ENCODE data around the gene DDN. TPM values are rescaled to one million over a fixed set of nuclear protein-coding genes. Genes with fewer than 3 reads are reported as not detected.

DDN gene
- total and polyA plus RNA-seq, 2 donors (not counting 3 experiments of a cell fraction or from before 2014, with no cell fraction given): 0.07 to 0.22 TPM

DNA sequence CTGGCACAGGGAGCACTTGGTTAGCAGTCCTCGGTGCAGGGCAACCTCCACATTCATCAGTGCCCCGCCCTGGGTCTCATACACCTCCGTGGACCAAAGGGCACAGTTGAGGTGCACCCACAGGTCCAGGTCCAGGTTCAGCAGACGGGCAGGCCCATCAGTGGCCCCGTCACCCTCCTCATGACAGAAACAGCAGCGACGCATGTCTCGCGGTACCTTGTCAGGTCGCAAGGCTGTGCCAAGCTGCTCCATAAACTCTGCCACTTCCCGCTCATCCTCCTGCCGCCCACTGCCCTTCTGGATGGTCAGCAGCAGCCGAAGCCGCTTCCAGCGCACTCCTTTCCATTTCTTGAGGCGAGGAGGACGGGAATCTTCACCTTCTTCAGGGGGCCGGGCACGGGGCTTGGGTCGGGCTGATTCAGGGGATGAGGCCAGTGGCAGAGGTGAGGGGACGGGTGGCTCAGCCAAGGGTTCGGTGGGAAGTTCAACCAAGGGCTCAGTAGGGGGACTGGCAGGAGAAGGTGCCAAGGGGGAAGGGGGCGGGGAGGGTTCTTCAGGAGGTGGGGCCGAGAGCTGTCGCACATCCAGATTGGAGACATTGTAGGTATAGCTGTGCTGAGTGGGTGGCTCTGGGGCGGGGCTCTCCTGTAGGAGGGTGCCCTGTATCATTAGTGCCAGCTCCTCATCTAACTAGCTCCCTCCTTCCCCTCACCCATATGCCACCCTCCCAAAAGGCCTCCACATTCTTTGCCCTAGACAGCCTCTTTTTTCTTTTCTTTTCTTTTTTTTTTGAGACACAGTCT is 27.7 kb upstream of the DDN start:
- Histone ChIP-seq H3K9me3 (replicated peaks; ENCODE audit: control insufficient read depth, insufficient read depth, low read length) (no peaks in the 10 kb centered on the region), H3K79me2 (ENCODE audit: control insufficient read depth, insufficient read depth, low read length) (no peaks in the 10 kb centered on the region), H4K20me1 (replicated peaks; ENCODE audit: control insufficient read depth, extremely low read depth, insufficient read depth, low read length) (no peaks in the 10 kb centered on the region), H3K36me3 (ENCODE audit: control insufficient read depth in 2 of 2, extremely low read depth in 1 of 2, insufficient read depth in 2 of 2, low read length in 2 of 2) (peaks cover 35 to 69% of the 10 kb centered on the region in 2 experiments), H3K9me1 (replicated peaks; ENCODE audit: control insufficient read depth, extremely low read depth, insufficient read depth, low read length) (no peaks in the 10 kb centered on the region), H3K27me3 (ENCODE audit: control insufficient read depth in 2 of 2, insufficient read depth in 2 of 2, low read length in 2 of 2) (no peaks in the 10 kb centered on the region), H2AFZ (ENCODE audit: low read depth, low read length) (no peak overlapping the region), H3K4me3 (replicated peaks in 1 of 3; ENCODE audit: insufficient read depth in 1 of 3, low read depth in 1 of 3, low read length in 3 of 3) (no peak overlapping the region), H3K9ac (replicated peaks; ENCODE audit: extremely low read depth, insufficient read depth, low read length) (no peak overlapping the region), H3K27ac (ENCODE audit: insufficient read depth, low read depth, low read length) (no peak overlapping the region), H3K4me1 (ENCODE audit: control insufficient read depth, extremely low read depth, insufficient read depth, low read length) (no peaks in the 10 kb centered on the region), H3K4me2 (ENCODE audit: insufficient read depth, low read length) (no peak overlapping the region)
- no peak for TF ChIP-seq FOS (IDR thresholded peaks at IDR 0.05; ENCODE audit: borderline replicate concordance, insufficient read depth, low read length)
- dilution Hi-C loops (cut with MboI; ENCODE audit: extremely low pct_ligation_motif_present, low sequenced_read_pairs) (no loop called here), intact Hi-C loops (cut with micrococcal nuclease) (no loop called here)
- ChIA-PET CTCF (interaction anchor here (1.5 kb wide), 1 partner anchor 17 kb away, joined by 7 read pairs; no protein-coding TSS in a partner anchor), POLR2A (interaction anchor here (0.9 kb wide), 1 partner anchor 13 kb away, joined by 3 read pairs; no protein-coding TSS in a partner anchor)
- DNase-seq (ENCODE audit: low read depth, low spot score): no peak
- no peak for FAIRE-seq
- BruUV-seq (replicated peaks): TSS peak; percentile 8

DNA sequence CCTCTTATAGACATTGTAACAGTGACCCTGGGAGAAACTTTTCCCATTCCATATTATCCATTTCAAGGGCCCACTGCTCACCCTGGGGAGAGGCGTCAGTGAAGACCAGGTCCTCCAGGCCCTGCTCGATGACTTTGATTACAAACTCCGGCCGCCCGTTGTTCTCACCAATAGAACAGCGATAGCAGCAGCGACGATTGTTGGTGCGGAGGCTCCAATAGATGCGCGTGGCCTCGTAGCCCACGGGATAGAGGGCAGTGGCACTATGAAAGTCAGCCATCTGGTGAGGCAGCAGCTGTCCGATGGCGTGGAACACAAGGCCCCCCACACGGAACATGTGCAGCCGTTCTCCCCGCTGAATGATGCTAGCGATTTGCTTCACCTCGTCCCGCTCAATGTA is 26.9 kb upstream of the DDN start:
- no peak overlapping the region for H3K4me3 ChIP-seq (replicated peaks in 1 of 3; ENCODE audit: insufficient read depth in 1 of 3, low read depth in 1 of 3, low read length in 3 of 3)
- BruUV-seq (replicated peaks): no TSS peak
- H4K20me1 ChIP-seq (replicated peaks; ENCODE audit: control insufficient read depth, extremely low read depth, insufficient read depth, low read length): no peaks in the 10 kb centered on the region
- H3K9ac ChIP-seq (replicated peaks; ENCODE audit: extremely low read depth, insufficient read depth, low read length): no peak overlapping the region
- CTCF ChIA-PET: interaction anchor here (2.0 kb wide), 1 partner anchor 17 kb away, joined by 7 read pairs; no protein-coding TSS in a partner anchor
- TF ChIP-seq, protein P1, sequence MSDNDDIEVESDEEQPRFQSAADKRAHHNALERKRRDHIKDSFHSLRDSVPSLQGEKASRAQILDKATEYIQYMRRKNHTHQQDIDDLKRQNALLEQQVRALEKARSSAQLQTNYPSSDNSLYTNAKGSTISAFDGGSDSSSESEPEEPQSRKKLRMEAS (IDR thresholded peaks at IDR 0.05; ENCODE audit: insufficient read depth, insufficient read length): no peak
- TF ChIP-seq, protein P2, sequence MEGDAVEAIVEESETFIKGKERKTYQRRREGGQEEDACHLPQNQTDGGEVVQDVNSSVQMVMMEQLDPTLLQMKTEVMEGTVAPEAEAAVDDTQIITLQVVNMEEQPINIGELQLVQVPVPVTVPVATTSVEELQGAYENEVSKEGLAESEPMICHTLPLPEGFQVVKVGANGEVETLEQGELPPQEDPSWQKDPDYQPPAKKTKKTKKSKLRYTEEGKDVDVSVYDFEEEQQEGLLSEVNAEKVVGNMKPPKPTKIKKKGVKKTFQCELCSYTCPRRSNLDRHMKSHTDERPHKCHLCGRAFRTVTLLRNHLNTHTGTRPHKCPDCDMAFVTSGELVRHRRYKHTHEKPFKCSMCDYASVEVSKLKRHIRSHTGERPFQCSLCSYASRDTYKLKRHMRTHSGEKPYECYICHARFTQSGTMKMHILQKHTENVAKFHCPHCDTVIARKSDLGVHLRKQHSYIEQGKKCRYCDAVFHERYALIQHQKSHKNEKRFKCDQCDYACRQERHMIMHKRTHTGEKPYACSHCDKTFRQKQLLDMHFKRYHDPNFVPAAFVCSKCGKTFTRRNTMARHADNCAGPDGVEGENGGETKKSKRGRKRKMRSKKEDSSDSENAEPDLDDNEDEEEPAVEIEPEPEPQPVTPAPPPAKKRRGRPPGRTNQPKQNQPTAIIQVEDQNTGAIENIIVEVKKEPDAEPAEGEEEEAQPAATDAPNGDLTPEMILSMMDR (IDR thresholded peaks at IDR 0.05; ENCODE audit: extremely low read depth in 1 of 2, insufficient read depth in 1 of 2, low read depth in 1 of 2, low read length in 2 of 2): no peak
- TF ChIP-seq JUN (IDR thresholded peaks at IDR 0.05; ENCODE audit: borderline replicate concordance, insufficient read depth, insufficient read length, low read depth): no peak
- TF ChIP-seq MYC (IDR thresholded peaks at IDR 0.05; ENCODE audit: low read depth, low read length): no peak
- TF ChIP-seq FOS (IDR thresholded peaks at IDR 0.05; ENCODE audit: borderline replicate concordance, insufficient read depth, low read length): no peak
- no peak for TF ChIP-seq POLR2AphosphoS5 (IDR thresholded peaks at IDR 0.05; ENCODE audit: insufficient read depth, low read depth, low read length)
- no peak for TF ChIP-seq POLR2A (IDR thresholded peaks at IDR 0.05; ENCODE audit: low read depth, low read length)
- TF ChIP-seq EZH2 (IDR thresholded peaks at IDR 0.05; ENCODE audit: borderline replicate concordance, low read depth, low read length, severe bottlenecking): no peak
- no peak for TF ChIP-seq GATA2 (IDR thresholded peaks at IDR 0.05; ENCODE audit: insufficient read depth, insufficient read length, low read depth, low read length)
- no peaks in the 10 kb centered on the region for H3K27me3 ChIP-seq (ENCODE audit: control insufficient read depth in 2 of 2, insufficient read depth in 2 of 2, low read length in 2 of 2)
- dilution Hi-C loops (cut with MboI; ENCODE audit: extremely low pct_ligation_motif_present, low sequenced_read_pairs) (no loop called here), intact Hi-C loops (cut with micrococcal nuclease) (no loop called here)
- H2AFZ ChIP-seq (ENCODE audit: low read depth, low read length): no peak overlapping the region
- peaks cover 33 to 70% of the 10 kb centered on the region in 2 experiments for H3K36me3 ChIP-seq (ENCODE audit: control insufficient read depth in 2 of 2, extremely low read depth in 1 of 2, insufficient read depth in 2 of 2, low read length in 2 of 2)
- H3K79me2 ChIP-seq (ENCODE audit: control insufficient read depth, insufficient read depth, low read length): no peaks in the 10 kb centered on the region
- H3K9me1 ChIP-seq (replicated peaks; ENCODE audit: control insufficient read depth, extremely low read depth, insufficient read depth, low read length): no peaks in the 10 kb centered on the region
- POLR2A ChIA-PET: interaction anchor here (0.9 kb wide), 1 partner anchor 13 kb away, joined by 3 read pairs; no protein-coding TSS in a partner anchor
- FAIRE-seq (no peak), DNase-seq (ENCODE audit: low read depth, low spot score) (no peak)
- no peak overlapping the region for H3K27ac ChIP-seq (ENCODE audit: insufficient read depth, low read depth, low read length)
- no peak overlapping the region for H3K4me2 ChIP-seq (ENCODE audit: insufficient read depth, low read length)
- H3K9me3 ChIP-seq (replicated peaks; ENCODE audit: control insufficient read depth, insufficient read depth, low read length): no peaks in the 10 kb centered on the region
- H3K4me1 ChIP-seq (ENCODE audit: control insufficient read depth, extremely low read depth, insufficient read depth, low read length): no peaks in the 10 kb centered on the region

Measured in endothelial cell of umbilical vein (primary cell).